ENCODE data around the gene ADAM12. TPM values are rescaled to one million over a fixed set of nuclear protein-coding genes. Genes with fewer than 3 reads are reported as not detected.

ADAM12 gene
- polyA plus RNA-seq, 1 experiment, result 8.6 TPM

- no peak for TF ChIP-seq CTCF (IDR thresholded peaks at IDR 0.05; ENCODE audit: insufficient read depth, low read depth, low read length)
- Histone ChIP-seq H3K36me3 (ENCODE audit: control insufficient read depth, insufficient read depth, low read length) (no peaks in the 10 kb centered on the region), H3K4me3 (ENCODE audit: low read depth, low read length) (no peak overlapping the region), H3K27me3 (ENCODE audit: control insufficient read depth, insufficient read depth, low read length) (no peaks in the 10 kb centered on the region)
- DNase-seq (ENCODE audit: low read depth), result no peak
- POLR2A ChIA-PET, result no interaction called here
- CTCF ChIA-PET, result interaction anchor here (1.1 to 6.7 kb wide), 3 partner anchors 51 to 517 kb away, joined by 5 to 79 read pairs (median 32); partner anchors contain the start of gene ADAM12
Measured at GRCh38 chr10:125985557-125986240, 402.6 kb downstream of the ADAM12 start.

GRCh38 chr10:125984865-125985495 lies 403.3 kb downstream of the ADAM12 start:
- Histone ChIP-seq H3K36me3 (ENCODE audit: control insufficient read depth, insufficient read depth, low read length) (no peaks in the 10 kb centered on the region), H3K27me3 (ENCODE audit: control insufficient read depth, insufficient read depth, low read length) (no peaks in the 10 kb centered on the region), H3K4me3 (ENCODE audit: low read depth, low read length) (no peak overlapping the region)
- no peak for TF ChIP-seq CTCF (IDR thresholded peaks at IDR 0.05; ENCODE audit: insufficient read depth, low read depth, low read length)
- ChIA-PET CTCF (interaction anchor here (1.1 to 6.7 kb wide), 3 partner anchors 51 to 517 kb away, joined by 5 to 79 read pairs (median 32); partner anchors contain the start of gene ADAM12), POLR2A (no interaction called here)
- DNase-seq (ENCODE audit: low read depth), result no peak

GRCh38 chr10:125984346-125984745 lies 403.9 kb downstream of the ADAM12 start:
- CTCF ChIA-PET, result interaction anchor here (1.4 to 6.7 kb wide), 3 partner anchors 256 to 518 kb away, joined by 4 to 79 read pairs (median 32); partner anchors contain the start of gene ADAM12
- no peaks in the 10 kb centered on the region for H3K36me3 ChIP-seq (ENCODE audit: control insufficient read depth, insufficient read depth, low read length)
- no peaks in the 10 kb centered on the region for H3K27me3 ChIP-seq (ENCODE audit: control insufficient read depth, insufficient read depth, low read length)
- no peak for TF ChIP-seq CTCF (IDR thresholded peaks at IDR 0.05; ENCODE audit: insufficient read depth, low read depth, low read length)
- POLR2A ChIA-PET, result no interaction called here
- H3K4me3 ChIP-seq (ENCODE audit: low read depth, low read length), result no peak overlapping the region
- no peak for DNase-seq (ENCODE audit: low read depth)

- Histone ChIP-seq H3K36me3 (ENCODE audit: control insufficient read depth, insufficient read depth, low read length) (no peaks in the 10 kb centered on the region), H3K27me3 (ENCODE audit: control insufficient read depth, insufficient read depth, low read length) (no peaks in the 10 kb centered on the region), H3K4me3 (ENCODE audit: low read depth, low read length) (no peak overlapping the region)
- POLR2A ChIA-PET, result no interaction called here
- no peak for DNase-seq (ENCODE audit: low read depth)
- TF ChIP-seq CTCF (IDR thresholded peaks at IDR 0.05; ENCODE audit: insufficient read depth, low read depth, low read length), result no peak
- CTCF ChIA-PET, result interaction anchor here (0.8 to 6.7 kb wide), 9 partner anchors 10 to 519 kb away, joined by 3 to 79 read pairs (median 4); partner anchors contain the start of gene ADAM12
Measured at GRCh38 chr10:125983656-125984055, 404.6 kb downstream of the ADAM12 start.

GRCh38 chr10:125983161-125983560 lies 405.1 kb downstream of the ADAM12 start:
- ChIA-PET POLR2A (no interaction called here), CTCF (interaction anchor here (0.7 to 6.7 kb wide), 18 partner anchors 9 to 765 kb away, joined by 3 to 79 read pairs (median 4); partner anchors contain the start of gene ADAM12)
- DNase-seq (ENCODE audit: low read depth), result no peak
- no peaks in the 10 kb centered on the region for H3K36me3 ChIP-seq (ENCODE audit: control insufficient read depth, insufficient read depth, low read length)
- no peaks in the 10 kb centered on the region for H3K27me3 ChIP-seq (ENCODE audit: control insufficient read depth, insufficient read depth, low read length)
- no peak for TF ChIP-seq CTCF (IDR thresholded peaks at IDR 0.05; ENCODE audit: insufficient read depth, low read depth, low read length)
- no peak overlapping the region for H3K4me3 ChIP-seq (ENCODE audit: low read depth, low read length)
